GM18861 (cell line): ENCODE results near the gene CDC5L.
"Not testable (repeated sequence)": the region's sequence is repeated elsewhere in the genome, so short reads cannot be mapped to it uniquely, and the experiment has no call there.

Source experiments
- ATAC-seq: cut with Tn5 transposase; IDR thresholded peaks from one replicate; pipeline ENCODE4 v1.9.1; 2021; ENCODE audit not compliant: unreplicated experiment

Gene CDC5L

DNA sequence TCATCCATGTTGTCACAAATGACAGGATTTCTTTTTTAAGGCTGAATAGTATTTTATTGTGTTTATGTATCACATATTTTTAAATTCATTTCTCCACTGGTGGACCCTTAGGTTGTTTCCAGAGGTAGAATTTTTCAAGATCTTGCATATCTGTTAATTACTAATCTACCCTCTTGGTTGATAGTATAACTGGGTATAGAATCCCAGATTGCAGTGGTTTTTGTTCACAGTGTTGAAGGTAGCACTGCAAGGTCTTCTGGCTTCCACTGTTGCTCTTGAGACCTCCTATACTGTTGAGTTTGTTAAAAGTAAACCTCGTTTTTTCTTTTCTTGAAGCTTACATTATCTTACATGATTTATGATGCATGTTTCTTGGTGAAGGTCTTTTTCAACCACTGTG lies 22.9 kb downstream of the CDC5L start:
- no peak for ATAC-seq

DNA sequence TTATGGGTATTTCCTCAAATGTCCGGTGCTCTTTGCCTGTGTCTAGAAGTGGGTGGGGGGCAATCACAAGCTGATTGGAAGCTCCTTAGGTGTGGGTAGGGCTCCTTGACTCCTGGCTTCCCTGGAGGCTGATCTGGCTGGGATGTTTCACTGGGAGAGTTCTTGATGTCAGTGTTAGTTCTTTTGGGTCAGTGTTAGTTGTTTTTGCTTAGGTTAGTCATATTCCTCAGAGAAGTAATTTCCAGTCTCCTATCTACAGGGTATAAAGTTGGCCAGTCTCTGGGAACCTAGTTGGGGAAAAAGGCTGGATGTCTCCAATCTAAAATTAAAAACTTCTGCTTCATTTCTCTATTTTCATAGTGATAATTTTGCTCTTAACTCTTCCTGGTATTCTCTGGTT lies 23.6 kb downstream of the CDC5L start:
- no peak for ATAC-seq

DNA sequence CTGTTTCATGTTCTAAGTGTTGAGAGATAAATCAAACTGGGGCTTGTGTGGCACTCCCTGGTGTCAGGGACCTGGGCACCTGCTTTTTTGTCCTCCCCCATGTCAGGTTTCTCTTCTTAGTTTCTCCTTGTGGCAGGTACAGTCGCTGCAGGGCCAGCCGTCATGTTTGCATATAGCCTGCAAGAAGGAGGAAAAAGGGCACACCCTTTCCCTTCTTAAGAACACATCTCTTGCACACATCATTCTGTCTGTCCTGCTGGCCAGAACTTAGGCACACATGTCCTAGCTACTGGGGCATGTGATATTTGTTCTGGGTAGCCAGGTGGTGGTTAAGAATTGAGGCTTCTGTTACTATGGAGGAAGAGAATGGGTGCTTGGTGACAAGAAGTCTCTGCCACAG lies 27.9 kb downstream of the CDC5L start:
- no peak for ATAC-seq

DNA sequence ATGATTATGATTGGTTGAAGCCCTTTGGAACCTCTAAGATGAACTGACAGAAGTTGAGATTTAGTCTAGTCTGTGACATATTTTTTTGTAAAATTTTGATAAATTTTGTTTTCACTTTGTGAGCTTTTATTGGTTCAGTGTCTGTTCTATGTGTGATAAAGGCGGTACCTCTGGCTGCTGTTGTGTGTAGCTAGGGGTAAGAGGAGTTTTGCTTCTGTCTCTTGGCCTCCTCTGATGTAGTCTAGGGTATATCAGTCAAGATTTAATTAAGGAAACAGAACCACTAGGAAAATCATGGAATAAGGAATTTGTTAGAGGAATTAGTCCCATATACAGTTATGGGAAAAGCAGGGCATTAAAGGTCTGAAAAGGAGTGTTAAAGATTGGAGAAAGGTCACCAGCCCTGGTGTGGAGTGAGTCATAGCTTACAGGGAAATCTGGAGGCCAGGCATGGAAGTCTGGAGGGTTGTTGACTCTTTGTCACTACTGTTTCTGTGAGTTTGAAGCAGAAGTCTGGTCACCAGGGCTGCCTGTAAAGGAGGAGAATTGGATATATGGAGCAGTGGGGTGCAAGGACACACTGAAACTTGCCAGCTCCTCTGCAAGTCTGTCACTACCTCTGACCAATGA lies 28.5 kb downstream of the CDC5L start:
- ATAC-seq, result no peak

DNA sequence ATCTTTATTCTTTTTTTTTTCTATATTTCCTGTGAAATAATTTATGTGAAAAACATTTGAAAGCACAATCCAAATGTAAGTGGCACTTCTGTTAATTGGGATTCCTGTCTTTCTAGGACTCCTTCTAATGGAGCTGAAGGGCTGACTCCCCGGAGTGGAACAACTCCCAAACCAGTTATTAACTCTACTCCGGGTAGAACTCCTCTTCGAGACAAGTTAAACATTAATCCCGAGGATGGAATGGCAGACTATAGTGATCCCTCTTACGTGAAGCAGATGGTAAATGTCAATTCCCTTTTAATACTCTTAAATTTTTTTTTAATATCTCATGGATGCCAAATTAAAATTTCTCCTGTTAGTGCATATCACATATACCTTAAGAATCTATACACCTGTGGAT lies 35.0 kb downstream of the CDC5L start:
- no peak for ATAC-seq

DNA sequence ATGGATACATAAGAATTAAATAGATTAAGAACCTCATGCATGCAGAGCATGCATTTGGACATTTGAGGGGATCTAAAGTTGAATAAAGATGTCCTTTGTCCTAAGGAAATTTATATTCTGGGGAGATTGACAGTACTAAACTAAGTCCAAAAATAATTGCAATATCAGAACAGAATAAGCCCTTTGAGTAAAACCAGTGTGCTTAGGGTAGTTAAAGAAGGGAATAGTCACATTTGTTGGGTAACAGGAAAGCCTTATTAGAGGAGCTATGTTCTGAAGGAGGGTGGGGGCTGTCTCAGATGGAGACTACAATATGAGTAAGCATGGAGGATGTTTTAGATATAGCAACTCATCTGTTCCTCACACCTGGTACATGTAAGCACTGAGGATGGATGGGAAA lies 35.8 kb downstream of the CDC5L start:
- ATAC-seq, result no peak

DNA sequence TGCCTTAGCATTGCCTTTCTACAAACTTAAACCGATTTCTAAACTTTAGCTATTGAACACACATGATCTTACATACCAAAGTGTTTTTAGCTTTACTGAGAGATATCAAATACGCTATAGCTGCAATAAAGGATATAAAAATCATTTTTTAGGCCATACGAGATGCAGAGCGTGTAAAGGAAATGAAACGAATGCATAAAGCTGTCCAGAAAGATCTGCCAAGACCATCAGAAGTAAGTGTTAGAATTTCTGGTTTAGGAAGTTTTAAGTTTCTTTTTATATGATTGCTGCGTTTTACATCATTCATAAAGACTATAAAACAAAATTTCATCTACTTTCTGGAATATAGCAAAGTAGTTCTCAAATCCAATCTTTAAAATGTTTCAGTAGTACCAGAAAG lies 38.4 kb downstream of the CDC5L start:
- ATAC-seq, result no peak

DNA sequence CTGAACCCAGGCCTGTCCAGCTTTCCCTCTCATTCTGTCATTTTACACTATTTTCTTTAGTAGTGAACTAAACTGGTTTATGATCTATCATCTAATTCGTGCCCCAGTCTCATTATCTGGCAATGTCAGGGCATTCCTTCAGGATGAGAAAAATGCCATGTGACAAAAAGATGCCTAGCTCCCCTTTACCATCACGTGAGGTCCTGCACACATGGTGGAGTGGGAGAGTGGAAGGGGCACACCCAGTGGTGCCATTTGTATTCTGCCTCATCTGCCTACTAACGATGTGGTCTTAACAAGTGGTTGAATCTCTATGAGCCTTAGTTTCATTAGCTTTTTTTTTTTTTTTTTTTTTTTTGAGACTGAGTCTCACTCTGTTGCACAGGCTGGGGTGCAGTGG lies 41.2 kb downstream of the CDC5L start:
- no peak for ATAC-seq

DNA sequence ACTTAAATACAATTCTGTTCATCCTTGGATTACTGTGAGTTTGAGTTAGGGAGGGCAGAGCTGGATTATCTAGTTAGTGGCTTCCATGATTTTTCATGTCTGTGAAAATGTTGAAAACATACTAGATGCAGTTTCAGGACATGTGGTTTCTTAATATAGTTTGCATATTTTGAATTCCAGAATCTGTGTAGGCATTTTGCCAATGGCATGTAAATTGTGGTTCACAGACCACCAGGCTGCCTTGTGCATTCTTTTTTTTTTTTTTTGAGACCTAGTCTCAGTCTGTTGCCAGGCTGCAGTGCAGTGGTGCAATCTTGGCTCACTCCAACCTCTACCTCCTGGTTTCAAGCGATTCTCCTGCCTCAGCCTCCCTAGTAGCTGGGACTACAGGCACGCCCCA lies 42.8 kb downstream of the CDC5L start:
- no peak for ATAC-seq

DNA sequence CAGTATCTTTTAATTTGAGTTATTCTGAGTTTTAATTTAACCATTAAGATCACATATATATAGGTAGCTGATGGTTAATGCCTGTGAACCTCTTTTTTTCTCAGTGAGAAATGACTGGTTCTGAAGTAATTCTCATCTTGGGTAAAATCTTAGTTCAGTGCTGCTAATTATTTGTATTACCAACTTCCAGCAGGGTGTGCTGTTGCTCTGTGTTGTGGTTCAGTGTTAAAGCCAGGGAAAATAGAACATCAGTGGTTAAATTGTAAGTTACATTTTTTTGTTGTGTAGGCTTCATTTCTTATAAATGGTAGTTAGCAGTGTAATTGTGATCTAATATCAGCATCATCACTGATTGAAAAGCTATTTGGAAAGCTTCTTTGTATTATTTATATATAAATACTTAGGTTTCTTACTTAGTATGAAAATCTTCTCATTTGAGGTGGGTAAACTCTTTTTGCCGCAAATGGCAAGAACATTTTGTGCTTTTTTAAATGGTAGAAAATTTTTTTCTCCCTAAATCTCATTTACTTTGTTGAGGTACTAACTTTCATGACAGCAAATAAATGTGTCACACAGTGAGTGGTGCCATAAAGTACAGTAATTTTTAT lies 43.7 kb downstream of the CDC5L start:
- ATAC-seq, result no peak

DNA sequence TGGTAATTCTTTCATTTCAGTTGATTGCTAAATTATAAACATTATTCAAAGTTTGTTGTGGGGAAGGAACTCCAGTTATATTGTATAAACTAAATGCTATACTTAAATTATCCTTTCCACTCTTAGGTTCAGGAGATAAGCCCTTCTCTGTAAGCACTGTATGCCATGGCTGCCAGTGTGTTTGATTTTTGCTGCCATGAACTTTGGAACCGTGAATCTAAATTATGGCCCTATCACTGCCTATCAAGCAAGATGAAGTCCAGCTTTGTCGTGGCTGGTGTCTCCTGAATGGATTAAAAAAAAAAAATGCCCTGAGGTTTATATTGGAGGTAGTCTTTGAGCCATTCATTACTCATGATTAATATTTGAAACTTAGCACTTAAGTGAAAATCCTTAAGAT lies 44.7 kb downstream of the CDC5L start:
- no peak for ATAC-seq

DNA sequence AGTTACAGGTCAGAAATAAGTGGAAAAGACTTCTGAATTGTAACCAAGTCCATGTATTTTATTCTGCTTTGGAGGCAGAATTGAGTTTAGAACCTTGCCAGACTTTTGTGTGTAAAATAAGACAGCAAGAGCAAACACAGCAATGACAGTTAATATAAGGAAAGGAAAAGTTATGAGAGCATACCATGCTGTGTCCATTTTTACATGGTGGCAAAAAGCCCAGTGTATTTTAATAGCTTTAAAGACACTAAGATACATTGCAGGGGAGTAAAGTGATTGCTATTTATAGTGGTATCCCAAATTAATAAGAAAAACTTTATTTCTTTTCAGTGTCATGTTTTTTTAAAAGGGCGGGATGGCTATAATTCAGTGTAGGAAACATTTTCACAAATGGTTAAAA lies 45.2 kb downstream of the CDC5L start:
- ATAC-seq, result no peak

DNA sequence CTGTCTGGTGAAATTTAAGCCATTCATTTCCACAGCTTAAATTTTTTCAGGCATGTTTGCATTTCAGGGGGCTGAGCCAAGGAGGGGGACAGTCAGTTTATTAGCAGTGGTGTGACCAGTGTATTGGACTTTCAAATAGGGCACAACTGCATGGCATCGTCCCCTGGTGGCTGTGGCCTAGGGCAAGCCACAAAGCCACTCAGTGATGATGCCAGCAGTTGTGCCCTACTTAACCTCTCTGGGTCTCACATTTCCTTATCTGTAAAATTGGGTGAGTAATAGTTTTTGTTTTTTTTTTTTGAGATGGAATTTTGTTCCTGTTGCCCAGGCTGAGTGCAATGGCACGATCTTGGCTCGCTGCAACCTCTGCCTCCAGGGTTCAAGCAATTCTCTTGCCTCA lies 48.0 kb downstream of the CDC5L start:
- no peak for ATAC-seq

DNA sequence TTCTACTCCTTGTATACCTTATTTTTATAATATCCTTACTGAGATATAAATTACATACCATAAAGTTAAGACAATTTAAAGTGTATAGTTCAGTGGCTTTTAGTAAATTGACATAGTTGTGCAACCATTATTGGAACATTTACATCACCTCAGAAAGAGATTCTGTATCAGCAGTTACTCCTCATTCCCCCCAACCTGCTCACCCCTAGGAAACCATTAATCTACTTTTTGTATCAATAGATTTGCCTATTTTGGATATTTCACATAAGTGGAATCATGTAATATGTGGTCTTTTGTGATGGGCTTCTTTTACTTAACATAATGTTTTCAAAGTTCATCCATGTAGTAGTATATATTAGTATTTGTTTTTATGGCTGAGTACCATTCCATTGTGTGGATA lies 51.3 kb downstream of the CDC5L start:
- no peak for ATAC-seq

DNA sequence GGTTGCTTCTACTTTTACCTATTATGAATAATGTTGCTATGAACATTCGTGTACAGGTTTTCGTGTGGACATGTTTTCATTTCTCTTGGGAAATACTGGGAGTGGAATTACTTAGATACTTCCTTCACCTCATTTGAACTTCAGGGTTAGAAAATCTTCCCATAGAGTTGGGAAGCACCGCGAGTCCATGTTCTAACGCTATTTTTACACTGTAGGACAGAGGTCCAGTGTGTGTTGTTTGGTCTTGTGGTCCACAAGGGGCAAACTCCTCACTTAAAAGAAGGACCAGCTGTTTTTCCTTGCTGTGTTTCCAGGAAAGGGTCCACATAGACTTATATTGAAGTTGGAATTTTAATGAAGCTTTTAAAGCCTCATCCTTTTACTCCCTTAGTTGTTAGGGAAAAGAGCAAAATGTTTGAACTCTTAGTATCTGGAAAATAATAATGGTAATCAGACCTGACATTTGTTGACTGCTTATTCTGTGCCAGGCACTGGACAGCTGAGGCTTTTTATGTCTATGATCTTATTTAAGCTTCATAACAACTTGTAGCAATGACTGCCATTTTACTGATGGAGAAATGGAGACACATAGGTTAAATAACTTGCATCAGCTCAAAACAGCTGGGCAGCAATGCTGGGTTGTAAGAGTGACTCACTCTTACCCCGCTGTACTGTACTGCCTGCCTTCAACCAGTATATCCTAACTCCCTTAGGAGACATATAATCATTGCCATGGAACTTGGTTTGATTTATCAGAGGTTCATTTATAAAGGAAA lies 52.0 kb downstream of the CDC5L start:
- ATAC-seq, result no peak

DNA sequence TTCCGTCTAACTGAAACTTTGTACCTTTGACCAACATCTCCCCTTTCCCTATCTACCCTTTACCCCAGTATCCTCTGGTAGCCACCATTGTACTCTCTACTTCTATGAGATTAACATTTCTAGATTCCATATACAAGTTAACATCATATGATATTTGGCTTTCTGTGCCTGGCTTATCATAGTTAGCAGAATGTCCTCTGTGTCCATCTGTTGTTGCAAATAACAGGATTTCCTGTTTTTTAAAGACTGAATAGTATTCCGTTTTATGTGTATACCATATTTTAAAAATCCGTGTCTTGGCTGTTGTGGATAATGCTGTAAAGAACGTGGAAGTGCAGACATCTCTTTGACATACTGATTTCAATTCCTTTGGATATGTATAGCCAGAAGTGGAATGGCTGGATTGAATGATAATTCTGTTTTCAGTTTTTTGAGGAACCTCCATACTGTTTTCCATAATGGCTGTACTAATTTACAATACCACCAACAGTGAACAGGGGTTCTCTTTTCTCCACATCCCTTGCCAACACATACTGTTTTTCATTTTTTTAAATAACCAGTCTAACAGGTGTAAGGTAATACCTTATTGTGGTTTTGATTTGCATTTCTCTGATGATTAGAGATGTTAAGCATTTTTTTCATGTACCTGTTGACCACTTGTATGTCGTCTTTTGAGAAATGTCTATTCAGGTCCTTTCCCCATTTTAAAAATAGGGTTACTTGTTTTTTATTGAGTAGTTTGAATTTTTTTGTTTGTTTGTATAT lies 53.8 kb downstream of the CDC5L start:
- no peak for ATAC-seq

DNA sequence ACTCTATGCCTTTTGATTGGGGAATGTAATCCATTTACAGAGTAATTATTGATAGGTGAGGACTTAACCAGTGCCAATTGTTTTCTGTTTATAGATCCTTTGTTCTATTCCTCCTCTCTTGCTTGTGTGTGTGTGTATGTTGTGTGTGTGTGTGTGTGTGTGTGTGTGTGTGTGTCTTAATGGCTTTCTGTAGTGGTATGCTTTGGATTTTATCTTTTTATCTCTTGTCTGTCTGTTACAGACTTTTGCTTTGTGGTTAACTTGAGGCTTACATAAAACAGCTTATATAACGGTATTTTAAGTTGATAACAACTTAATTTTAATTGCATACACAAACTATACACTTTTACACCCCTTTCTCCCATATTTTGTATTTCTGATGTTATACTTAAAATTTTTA lies 54.7 kb downstream of the CDC5L start:
- no peak for ATAC-seq

DNA sequence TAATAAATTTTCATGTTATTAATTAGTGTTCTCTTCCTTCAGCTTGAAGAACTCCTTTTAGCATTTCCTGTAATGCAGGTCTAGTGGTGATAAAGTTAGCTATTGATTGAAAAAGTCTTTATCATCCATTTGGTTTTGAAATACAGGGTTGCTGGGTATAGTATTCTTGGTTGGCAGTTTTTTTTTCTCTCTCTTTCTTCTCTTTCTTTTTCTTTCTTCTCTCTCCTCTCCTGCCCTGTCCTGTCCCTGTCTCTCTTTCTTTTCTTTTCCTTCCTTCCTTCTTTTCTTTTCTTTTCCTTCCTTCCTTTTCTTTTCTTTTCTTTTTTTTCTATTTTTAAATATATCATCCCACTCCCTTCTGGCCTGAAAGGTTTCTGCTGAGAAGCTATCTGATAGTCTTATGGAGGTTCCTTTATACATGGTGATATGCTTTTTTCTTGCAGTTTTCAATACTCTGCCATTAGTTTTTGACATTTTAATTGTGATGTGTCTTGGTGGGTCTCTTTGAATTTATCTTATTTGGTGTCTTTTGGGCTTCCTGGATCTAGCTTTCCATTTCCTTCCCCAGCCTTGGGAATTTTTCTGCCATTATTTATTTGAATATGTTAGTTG lies 55.4 kb downstream of the CDC5L start:
- no peak for ATAC-seq

DNA sequence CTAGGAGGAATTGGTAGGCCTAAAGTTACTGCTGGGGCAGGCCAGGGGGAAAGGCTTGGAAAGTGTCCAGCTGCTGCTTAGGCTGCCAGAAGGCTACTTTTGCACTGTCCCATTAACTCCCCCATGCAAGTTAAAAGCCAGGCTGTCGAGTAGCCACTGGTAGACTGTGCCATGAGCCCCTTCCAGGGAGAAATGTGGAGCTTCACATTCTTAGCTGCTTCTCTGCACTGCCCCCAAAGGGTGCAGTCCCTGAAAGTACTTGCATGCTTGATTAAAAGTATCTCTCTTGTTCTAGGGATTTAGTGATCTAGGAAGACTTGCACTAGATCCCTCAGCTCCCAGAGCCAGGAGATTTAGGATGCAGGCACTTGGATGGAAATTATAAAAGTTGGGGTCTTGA lies 57.3 kb downstream of the CDC5L start:
- ATAC-seq, result no peak

DNA sequence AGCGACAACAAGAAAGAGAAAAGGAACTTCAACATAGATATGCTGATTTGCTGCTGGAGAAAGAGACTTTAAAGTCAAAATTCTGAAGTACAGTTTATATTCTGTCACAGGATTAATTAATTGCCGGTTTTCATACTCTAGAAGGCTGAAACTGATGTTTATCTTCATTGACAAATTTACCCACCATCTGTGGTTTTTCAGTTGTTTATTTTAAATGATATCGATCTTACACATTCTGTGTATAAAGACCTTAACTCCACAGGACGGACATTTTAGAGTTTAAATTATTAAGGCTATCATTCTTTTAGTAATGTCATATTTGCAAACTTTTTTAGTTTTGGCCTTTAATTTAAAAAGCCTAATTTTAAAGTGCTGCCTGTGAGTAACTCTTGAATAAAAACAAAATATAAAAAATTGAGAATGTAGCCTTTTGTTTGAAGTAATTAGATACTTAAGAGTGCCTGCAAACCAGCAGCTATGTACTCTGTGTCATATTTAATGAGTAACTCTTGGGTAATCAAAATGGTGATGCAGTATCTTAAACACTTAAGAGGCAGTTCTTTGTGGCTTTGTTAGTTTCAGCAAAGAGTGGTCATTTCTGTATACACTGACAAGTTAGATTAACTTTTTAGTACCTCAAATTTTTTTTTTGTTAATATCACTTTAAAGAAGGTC lies 59.3 kb downstream of the CDC5L start:
- ATAC-seq, result no peak

DNA sequence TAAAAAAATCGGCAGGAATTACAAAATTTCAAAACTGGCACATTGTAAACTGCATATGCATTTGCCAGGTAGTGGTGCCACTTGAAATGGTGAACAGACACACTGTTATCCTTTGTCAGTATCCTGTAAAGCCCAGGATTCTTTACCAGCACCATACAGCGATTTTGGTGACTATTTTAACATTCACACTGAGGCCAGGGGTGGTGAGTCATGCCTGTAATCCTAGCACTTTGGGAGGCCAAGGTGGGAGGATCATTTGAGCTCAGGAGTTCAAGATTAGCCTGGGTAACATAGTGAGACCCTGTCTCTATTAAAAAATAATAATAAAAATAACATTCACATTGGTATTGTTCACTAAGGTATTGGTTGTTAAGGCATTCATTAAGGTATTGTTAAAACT lies 61.7 kb downstream of the CDC5L start:
- ATAC-seq, result not testable (repeated sequence)
